Measurements from ENCODE around the gene BOLA3.
"Not testable (repeated sequence)": the region's sequence is repeated elsewhere in the genome, so short reads cannot be mapped to it uniquely, and the experiment has no call there.

Gene BOLA3

DNA sequence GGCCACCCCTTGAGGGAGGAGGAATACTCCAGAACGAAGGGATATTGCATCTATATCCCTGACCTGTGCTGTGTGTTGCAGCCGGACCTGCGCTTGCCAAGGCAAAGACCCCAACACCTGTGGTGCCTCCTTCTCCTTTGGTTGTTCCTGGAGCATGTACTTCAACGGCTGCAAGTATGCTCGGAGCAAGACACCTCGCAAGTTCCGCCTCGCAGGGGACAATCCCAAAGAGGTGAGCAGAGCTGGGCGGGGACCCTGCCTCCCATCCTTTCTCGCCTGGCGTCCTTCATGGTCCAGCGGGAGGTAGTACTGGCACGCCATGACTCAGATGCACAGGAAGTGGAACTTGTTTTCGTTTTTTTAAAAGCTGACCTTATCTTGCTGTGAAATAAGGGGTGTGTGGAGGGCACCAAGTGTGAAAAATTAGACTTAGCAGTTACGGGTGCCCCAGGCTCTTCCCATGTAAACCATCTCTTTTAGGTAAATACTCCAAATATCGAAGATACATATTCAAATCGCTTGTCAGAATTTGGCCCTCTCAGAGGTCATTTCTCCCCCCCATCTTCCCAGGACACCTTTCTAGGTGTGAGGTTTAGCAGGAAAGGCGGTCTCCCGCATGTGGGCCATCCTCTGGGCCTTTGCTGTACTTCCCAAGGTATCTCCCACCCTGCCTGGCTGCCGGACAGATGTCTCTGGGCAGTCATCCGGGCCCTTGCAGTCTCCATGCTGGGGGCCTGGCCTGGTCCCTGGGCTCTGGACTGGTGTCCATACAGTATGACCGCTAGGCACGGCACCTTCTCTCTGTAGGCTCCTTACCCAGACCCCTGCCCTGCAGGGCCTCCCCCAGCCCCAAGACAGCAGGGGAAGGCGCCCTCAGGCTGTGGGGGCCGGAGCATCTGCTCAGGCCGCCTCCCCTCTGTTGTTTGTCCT lies 57.6 kb downstream of the BOLA3 start:
- H3K4me3 ChIP-seq (ENCODE audit: low read depth, low read length), result no peak overlapping the region
- TF ChIP-seq, protein P1, sequence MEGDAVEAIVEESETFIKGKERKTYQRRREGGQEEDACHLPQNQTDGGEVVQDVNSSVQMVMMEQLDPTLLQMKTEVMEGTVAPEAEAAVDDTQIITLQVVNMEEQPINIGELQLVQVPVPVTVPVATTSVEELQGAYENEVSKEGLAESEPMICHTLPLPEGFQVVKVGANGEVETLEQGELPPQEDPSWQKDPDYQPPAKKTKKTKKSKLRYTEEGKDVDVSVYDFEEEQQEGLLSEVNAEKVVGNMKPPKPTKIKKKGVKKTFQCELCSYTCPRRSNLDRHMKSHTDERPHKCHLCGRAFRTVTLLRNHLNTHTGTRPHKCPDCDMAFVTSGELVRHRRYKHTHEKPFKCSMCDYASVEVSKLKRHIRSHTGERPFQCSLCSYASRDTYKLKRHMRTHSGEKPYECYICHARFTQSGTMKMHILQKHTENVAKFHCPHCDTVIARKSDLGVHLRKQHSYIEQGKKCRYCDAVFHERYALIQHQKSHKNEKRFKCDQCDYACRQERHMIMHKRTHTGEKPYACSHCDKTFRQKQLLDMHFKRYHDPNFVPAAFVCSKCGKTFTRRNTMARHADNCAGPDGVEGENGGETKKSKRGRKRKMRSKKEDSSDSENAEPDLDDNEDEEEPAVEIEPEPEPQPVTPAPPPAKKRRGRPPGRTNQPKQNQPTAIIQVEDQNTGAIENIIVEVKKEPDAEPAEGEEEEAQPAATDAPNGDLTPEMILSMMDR (IDR thresholded peaks at IDR 0.05; ENCODE audit: low read depth, low read length, missing control alignments), result no peak
- no peak for DNase-seq (ENCODE audit: low read depth)

DNA sequence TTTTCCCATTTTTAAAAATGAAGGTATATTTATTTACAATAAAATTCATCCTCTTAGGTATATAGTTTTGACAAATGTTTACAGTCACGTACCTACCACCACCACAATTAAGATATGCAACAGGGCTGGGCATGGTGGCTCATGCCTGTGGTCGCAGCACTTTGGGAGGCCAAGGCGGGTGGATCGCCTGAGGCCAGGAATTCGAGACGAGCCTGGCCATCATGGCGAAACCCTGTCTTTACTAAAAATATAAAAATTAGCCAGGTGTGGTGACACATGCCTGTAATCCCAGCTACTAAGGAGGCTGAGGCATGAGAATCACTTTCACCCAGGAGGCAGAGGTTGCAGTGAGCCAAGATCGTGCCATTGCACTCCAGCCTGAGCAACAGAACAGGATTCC lies 59.0 kb downstream of the BOLA3 start:
- not testable (repeated sequence) for DNase-seq (ENCODE audit: low read depth); H3K4me3 ChIP-seq (ENCODE audit: low read depth, low read length)

DNA sequence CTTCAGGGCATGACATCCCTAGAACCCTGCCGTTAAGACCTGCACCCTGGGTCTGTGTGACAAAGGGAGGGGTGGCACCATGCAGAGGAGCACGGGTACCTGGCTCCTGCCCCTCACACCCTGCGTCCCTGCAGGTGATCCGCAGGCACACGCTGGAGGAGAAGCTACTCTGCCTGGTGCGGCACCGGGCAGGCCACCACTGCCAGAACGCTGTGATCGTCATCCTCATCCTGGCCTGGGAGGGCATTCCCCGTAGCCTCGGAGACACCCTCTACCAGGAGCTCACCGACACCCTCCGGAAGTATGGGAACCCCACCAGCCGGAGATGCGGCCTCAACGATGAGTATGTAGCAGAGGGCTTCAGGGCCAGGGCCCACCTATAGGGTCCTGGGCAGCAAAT lies 60.0 kb downstream of the BOLA3 start:
- no peak overlapping the region for H3K4me3 ChIP-seq (ENCODE audit: low read depth, low read length)
- no peak for DNase-seq (ENCODE audit: low read depth)
- TF ChIP-seq, protein P1 (IDR thresholded peaks at IDR 0.05; ENCODE audit: low read depth, low read length, missing control alignments), result no peak

DNA sequence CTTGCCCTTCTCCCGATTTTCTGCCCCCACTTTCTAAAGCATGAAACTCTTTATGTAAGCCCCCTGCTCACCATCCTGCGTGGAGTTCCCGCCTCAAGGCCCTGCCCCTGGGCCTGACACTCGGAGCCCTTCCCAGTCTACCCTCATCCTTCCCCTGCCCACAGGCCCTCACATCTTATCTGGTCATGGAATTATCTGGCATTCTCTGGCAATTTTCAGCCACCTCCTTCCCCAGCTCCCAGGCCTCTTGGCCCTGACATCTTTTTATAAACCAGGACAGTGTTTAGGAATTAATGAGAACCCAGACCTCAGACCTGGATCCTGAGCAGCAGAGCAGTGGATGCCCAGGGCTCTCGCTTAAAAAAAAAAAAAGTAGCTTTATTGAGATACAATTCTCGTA lies 61.7 kb downstream of the BOLA3 start:
- no peak overlapping the region for H3K4me3 ChIP-seq (ENCODE audit: low read depth, low read length)
- no peak for DNase-seq (ENCODE audit: low read depth)
- TF ChIP-seq, protein P1 (IDR thresholded peaks at IDR 0.05; ENCODE audit: low read depth, low read length, missing control alignments), result no peak

Measured in GM12864 (cell line).